Omental fat pad (tissue), 4 donors: ENCODE results near the gene TMEM181. TPM values are rescaled to one million over a fixed set of nuclear protein-coding genes. Genes with fewer than 3 reads are reported as not detected.
A peak's percentile ranks its signal among the peaks of the same experiment; 100 is the strongest.
"Not testable (repeated sequence)": the region's sequence is repeated elsewhere in the genome, so short reads cannot be mapped to it uniquely, and the experiment has no call there.

ENCODE experiments used
- ATAC-seq: fragments of 150-250 bp; one replicate; pipeline ENCODE4 v1.9.1; 2016; ENCODE audit warnings: mild to moderate bottlenecking, moderate library complexity; ENCODE audit not compliant: low FRiP score
- DNase-seq: peaks from one replicate; pipeline ENCODE4 v3.0.0-alpha.2; 2019; ENCODE audit warnings: low spot score
- CTCF ChIP-seq, 3 donors: fragments of 450-650 bp; IDR thresholded peaks; one replicate each; pipeline ENCODE4 v1.5.1; 2016 to 2017; ENCODE audit warnings: antibody characterized with exemption in 3 of 3, mild to moderate bottlenecking in 3 of 3, moderate library complexity in 2 of 3
- total RNA-seq, 4 donors: library from RNA; depleted of rRNA; stranded (reverse); fragments of >200 nt; gene quantifications; one replicate each; pipeline ENCODE4 v1.1.0, GENCODE V29; 2016

Gene TMEM181
- total RNA-seq, 4 donors from 2014 or later = 16.1 to 27.6 (median 20.6) TPM

GRCh38 chr6:158517581-158517980, 42.3 kb upstream of the TMEM181 start:
- no peak for DNase-seq

DNA sequence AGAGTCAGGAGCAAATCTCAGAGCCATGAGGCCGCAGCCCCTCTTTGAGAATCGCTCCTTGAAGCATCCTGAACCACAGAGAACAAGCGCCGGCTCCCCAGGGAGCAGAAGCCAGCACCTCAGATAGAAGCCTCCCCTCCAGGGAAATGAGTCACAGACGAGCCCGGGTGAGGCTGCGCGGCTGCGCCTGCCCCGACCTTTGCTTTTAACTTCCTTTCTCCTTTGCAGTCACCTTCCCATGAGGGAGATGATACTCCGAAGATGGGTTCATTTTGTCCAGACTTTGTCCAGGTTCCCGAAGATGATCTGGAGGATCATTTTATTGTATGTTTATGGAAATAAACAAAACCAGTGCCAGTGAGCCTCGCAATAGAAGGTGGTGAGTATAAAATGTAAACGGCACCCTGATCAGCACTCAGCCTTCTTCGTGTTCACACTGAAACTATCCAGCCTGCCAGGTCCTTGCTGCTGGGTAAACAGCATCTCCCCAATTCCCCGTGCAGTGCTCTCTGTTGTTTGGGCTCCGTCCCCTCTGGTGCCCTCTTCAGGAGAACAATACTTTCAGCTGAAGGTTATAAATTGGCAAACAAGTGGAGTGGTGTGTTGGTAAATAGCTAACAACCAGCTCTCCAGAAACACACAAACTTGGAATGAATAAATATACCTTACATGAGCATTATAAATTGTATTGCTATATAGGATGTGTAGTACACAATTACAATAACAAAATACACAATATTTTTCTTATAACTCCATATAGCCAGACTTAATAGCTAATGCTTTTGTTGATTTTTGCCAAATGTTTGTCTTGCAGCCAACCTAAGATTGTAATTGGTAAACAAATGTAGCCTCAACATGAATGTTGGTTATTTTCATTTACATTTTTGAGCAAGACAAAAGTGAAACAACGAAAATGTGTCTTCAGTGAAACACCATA, 41.4 kb upstream of the TMEM181 start:
- peak; percentile 86 for ATAC-seq
- no peak for TF ChIP-seq CTCF (IDR thresholded peaks at IDR 0.05)
- DNase-seq = no peak

More at GRCh38 chr6:158517581-158517980, 42.3 kb upstream of the TMEM181 start:
- ATAC-seq = no peak
- no peak for TF ChIP-seq CTCF (IDR thresholded peaks at IDR 0.05)

DNA sequence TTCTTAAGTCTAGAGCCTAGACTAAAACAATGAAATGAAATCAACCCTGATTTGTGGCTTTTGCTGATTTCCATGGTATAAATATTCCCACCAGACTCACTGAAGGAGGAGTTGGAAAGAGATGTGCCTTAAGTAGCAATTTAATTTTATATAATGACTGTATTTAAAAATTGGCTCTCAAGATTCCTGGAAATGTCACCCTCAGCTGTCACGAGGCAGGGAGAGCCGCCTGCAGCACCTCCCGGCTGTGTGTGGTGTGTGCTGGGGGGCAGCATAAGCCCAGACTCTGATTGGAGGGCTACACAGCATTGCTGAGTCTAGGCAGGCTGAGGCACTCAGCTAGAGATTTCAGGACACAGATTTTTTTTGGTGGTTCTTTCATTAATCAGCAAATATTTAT, 40.6 kb upstream of the TMEM181 start:
- no peak for TF ChIP-seq CTCF (IDR thresholded peaks at IDR 0.05)
- no peak for ATAC-seq
- no peak for DNase-seq

- no peak for TF ChIP-seq CTCF (IDR thresholded peaks at IDR 0.05)
- DNase-seq (no peak), ATAC-seq (no peak)
Measured at GRCh38 chr6:158519761-158520160, 40.1 kb upstream of the TMEM181 start.

GRCh38 chr6:158520975-158521374, 38.9 kb upstream of the TMEM181 start:
- ATAC-seq, DNase-seq: not testable (repeated sequence)

DNA sequence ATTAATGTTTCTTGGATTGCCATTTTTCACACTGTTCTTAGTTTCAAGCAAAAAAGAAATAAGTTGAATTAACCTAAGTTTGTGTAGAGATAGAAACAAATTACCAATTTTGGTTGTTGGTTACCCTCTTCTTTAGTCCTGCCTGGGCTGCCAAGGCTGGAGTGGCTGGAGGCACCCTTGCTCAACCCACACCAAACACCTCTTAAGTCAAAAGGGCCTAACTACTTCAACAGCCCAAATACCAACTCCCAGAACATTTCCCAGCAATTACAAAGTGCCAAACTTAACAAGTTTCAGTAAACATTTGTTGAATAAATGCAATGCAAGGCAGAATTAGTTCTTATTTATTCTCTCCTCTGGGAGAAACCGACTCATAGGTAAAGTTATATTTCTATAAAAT, 38.1 kb upstream of the TMEM181 start:
- ATAC-seq = no peak
- TF ChIP-seq CTCF (IDR thresholded peaks at IDR 0.05) = no peak

DNA sequence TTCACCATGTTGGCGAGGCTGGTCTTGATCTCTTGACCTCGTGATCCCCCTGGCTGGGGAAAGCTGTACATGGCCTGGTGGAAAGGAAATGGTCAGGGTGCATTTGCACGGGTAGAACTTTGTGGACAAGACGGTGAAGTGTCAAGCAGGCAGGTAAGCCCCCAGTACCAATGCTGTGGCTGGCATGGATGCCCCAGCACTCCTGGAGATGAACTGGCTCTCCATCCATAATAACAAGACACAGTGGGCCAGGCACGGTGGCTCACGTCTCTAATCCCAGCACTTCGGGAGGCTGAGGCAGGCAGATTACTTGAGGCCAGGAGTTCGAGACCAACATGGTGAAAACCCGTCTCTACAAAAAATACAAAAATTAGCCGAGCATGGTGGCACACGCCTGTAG, 37.3 kb upstream of the TMEM181 start:
- DNase-seq = no peak
- no peak for ATAC-seq
- no peak for TF ChIP-seq CTCF (IDR thresholded peaks at IDR 0.05)

More for the DNA sequence above, 38.1 kb upstream of the TMEM181 start:
- DNase-seq = no peak
